PC-3 (cell line): ENCODE data around the gene PHF13. TPM values are rescaled to one million over a fixed set of nuclear protein-coding genes. Genes with fewer than 3 reads are reported as not detected.

ENCODE experiments used
- ATAC-seq: fragments of 200-7000 bp; cut with Tn5 transposase; 2 replicates; pipeline ENCODE4 v1.9.1; 2020; ENCODE audit warnings: mild to moderate bottlenecking, moderate library complexity
- BruUV-seq: library from RNA; stranded (reverse); fragments of 400-500 nt; replicated peaks from 2 replicates; lab custom pipeline; 2021; lab: Mats Ljungman, UMichigan
- CTCF ChIA-PET: fragments of 300-600 bp; sonication (Branson Sonifier 250); formaldehyde crosslinking; loops from one replicate; lab custom pipeline; 2022; ENCODE audit warnings: antibody characterized with exemption; lab: Charles Lee
- POLR2A ChIA-PET: fragments of 300-600 bp; sonication (Branson Sonifier 250); formaldehyde crosslinking; loops from one replicate; lab custom pipeline; 2022; ENCODE audit warnings: antibody characterized with exemption; ENCODE audit not compliant: unreplicated experiment; lab: Charles Lee
- DNase-seq: peaks from one replicate; pipeline ENCODE4 v3.0.0-alpha.2; 2015
- H2AFZ ChIP-seq: fragments of 300-600 bp; sonication (generic); 2 replicates; pipeline ENCODE4 v1.6.0; 2016; ENCODE audit warnings: antibody characterized with exemption, low read length
- H3F3A ChIP-seq: fragments of 300-600 bp; sonication (generic); one replicate; pipeline ENCODE4 v1.6.0; 2017; ENCODE audit warnings: antibody characterized with exemption, low read length, control low read depth, mild to moderate bottlenecking; ENCODE audit not compliant: unreplicated experiment
- H3K27ac ChIP-seq: fragments of 300-600 bp; sonication (generic); 2 replicates; pipeline ENCODE4 v1.5.1; 2016; ENCODE audit warnings: mild to moderate bottlenecking, low read length
- H3K27me3 ChIP-seq: fragments of 300-600 bp; sonication (generic); 2 replicates; pipeline ENCODE4 v1.6.1; 2016; ENCODE audit warnings: low read length, mixed read lengths
- H3K36me3 ChIP-seq: fragments of 300-600 bp; sonication (generic); 2 replicates; pipeline ENCODE4 v1.6.1; 2016; ENCODE audit warnings: low read depth, mixed run types, low read length, mixed read lengths
- H3K4me1 ChIP-seq: fragments of 300-600 bp; sonication (generic); 2 replicates; pipeline ENCODE4 v1.5.1; 2016; ENCODE audit warnings: low read length; ENCODE audit not compliant: insufficient read depth
- H3K4me2 ChIP-seq: fragments of 300-600 bp; sonication (generic); 2 replicates; pipeline ENCODE4 v1.6.0; 2016; ENCODE audit warnings: low read length
- H3K4me3 ChIP-seq: fragments of 300-600 bp; sonication (generic); 2 replicates; pipeline ENCODE4 v1.5.1; 2016; ENCODE audit warnings: mild to moderate bottlenecking, low read length, mixed read lengths
- H3K79me2 ChIP-seq: fragments of 300-600 bp; sonication (generic); 2 replicates; pipeline ENCODE4 v1.6.1; 2017; ENCODE audit warnings: low read length, mixed read lengths
- H3K9ac ChIP-seq: fragments of 300-600 bp; sonication (generic); 2 replicates; pipeline ENCODE4 v1.6.0; 2016; ENCODE audit warnings: mild to moderate bottlenecking, low read length
- H3K9me2 ChIP-seq: fragments of 300-600 bp; sonication (generic); replicated peaks from 2 replicates; pipeline ENCODE4 v1.6.1; 2016; ENCODE audit warnings: mixed run types, low read length, mixed read lengths
- H3K9me3 ChIP-seq: fragments of 300-600 bp; sonication (generic); 2 replicates; pipeline ENCODE4 v1.6.1; 2016; ENCODE audit warnings: low read length, mixed read lengths
- H4K20me1 ChIP-seq: fragments of 300-600 bp; sonication (generic); 2 replicates; pipeline ENCODE4 v1.6.1; 2016; ENCODE audit warnings: low read length, mixed read lengths
- CTCF ChIP-seq: fragments of 300-600 bp; sonication (generic); conservative IDR thresholded peaks from 2 replicates; pipeline ENCODE4 v1.5.1; 2017; ENCODE audit warnings: antibody characterized with exemption, low read depth, mild to moderate bottlenecking, low read length
- EZH2 ChIP-seq: fragments of 300-600 bp; sonication (generic); IDR thresholded peaks from one replicate; pipeline ENCODE4 v1.6.1; 2017; ENCODE audit warnings: antibody characterized with exemption, mild to moderate bottlenecking, low read length; ENCODE audit not compliant: unreplicated experiment
- EZH2phosphoT487 ChIP-seq: fragments of 300-600 bp; sonication (generic); IDR thresholded peaks from 2 replicates; pipeline ENCODE4 v1.6.1; 2018; ENCODE audit warnings: mild to moderate bottlenecking, antibody characterized with exemption, low read length, borderline replicate concordance
- intact Hi-C: fragments of 100-400 bp; cut with micrococcal nuclease; formaldehyde crosslinking; loops from 2 replicates; pipeline ENCODE4 v1.9.0; 2023
- total RNA-seq: library from RNA; depleted of rRNA; stranded (reverse); fragments of >200 nt; gene quantifications from 2 replicates; pipeline ENCODE4 v1.2.3, GENCODE V29; 2014

PHF13 gene
- total RNA-seq, 1 experiment from 2014 or later, result 13.2 TPM

GRCh38 chr1:6596886-6597776 lies 16.4 kb upstream of the PHF13 start:
- no peak overlapping the region for H3K9ac ChIP-seq
- no peaks in the 10 kb centered on the region for H3F3A ChIP-seq
- CTCF ChIA-PET, result interaction anchor here (0.6 to 0.7 kb wide), 2 partner anchors 137 to 515 kb away, joined by 3 to 5 read pairs; no protein-coding TSS in a partner anchor
- H3K79me2 ChIP-seq, result peaks cover 79% of the 10 kb centered on the region
- H3K4me3 ChIP-seq, result no peak overlapping the region
- H4K20me1 ChIP-seq, result peaks cover 66% of the 10 kb centered on the region
- no peaks in the 10 kb centered on the region for H3K27me3 ChIP-seq
- H3K9me2 ChIP-seq, result no peaks in the 10 kb centered on the region
- H3K4me2 ChIP-seq, result no peak overlapping the region
- H3K4me1 ChIP-seq, result peaks cover 16% of the 10 kb centered on the region
- BruUV-seq, result no TSS peak
- no peaks in the 10 kb centered on the region for H3K9me3 ChIP-seq
- POLR2A ChIA-PET, result interaction anchor here (0.7 kb wide), 1 partner anchor 14 kb away, joined by 4 read pairs; no protein-coding TSS in a partner anchor
- peaks cover 60% of the 10 kb centered on the region for H3K36me3 ChIP-seq
- no peak overlapping the region for H2AFZ ChIP-seq
- DNase-seq, result no peak
- intact Hi-C loops, result no loop called here
- ATAC-seq, result no peak
- TF ChIP-seq CTCF (no peak), EZH2 (no peak), EZH2phosphoT487 (no peak)
- no peak overlapping the region for H3K27ac ChIP-seq

DNA sequence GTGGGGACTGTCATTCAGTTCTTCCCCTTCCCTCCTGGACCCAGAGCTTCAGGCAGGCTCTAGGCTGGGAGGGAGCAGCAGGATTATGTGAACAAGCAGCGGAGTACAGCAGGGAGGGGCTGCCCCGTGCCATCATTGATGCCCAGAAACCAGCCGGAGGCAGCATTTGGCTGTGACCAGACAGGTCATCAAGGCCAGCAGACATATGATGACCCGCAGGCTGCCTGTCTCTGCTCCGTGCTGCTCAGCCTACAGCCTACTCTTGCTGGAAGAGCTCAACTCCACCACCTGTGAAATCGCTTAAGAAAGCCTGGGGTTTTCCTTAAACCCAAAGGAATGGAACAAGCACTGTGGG lies 15.8 kb upstream of the PHF13 start:
- peaks cover 81% of the 10 kb centered on the region for H3K79me2 ChIP-seq
- CTCF ChIA-PET, result interaction anchor here (0.6 to 0.7 kb wide), 2 partner anchors 138 to 515 kb away, joined by 3 to 5 read pairs; no protein-coding TSS in a partner anchor
- no peak overlapping the region for H3K4me3 ChIP-seq
- no peaks in the 10 kb centered on the region for H3K27me3 ChIP-seq
- no TSS peak for BruUV-seq
- H3K27ac ChIP-seq, result no peak overlapping the region
- peaks cover 16% of the 10 kb centered on the region for H3K4me1 ChIP-seq
- intact Hi-C loops, result no loop called here
- POLR2A ChIA-PET, result interaction anchor here (0.7 kb wide), 1 partner anchor 15 kb away, joined by 4 read pairs; no protein-coding TSS in a partner anchor
- H3K36me3 ChIP-seq, result peaks cover 55% of the 10 kb centered on the region
- no peaks in the 10 kb centered on the region for H3F3A ChIP-seq
- H4K20me1 ChIP-seq, result peaks cover 59% of the 10 kb centered on the region
- H3K4me2 ChIP-seq, result no peak overlapping the region
- ATAC-seq (no peak), DNase-seq (no peak)
- no peak overlapping the region for H3K9ac ChIP-seq
- no peak overlapping the region for H2AFZ ChIP-seq
- H3K9me2 ChIP-seq, result no peaks in the 10 kb centered on the region
- no peaks in the 10 kb centered on the region for H3K9me3 ChIP-seq
- TF ChIP-seq EZH2phosphoT487, result no peak
- no peak for TF ChIP-seq EZH2
- TF ChIP-seq CTCF, result no peak
